Neural cell (in vitro differentiated cells): ENCODE results near the gene RECQL.

Experiments used
- CTCF ChIP-seq: fragments of 450-650 bp; IDR thresholded peaks from 2 replicates; pipeline ENCODE4 v1.5.1; 2014; ENCODE audit warnings: antibody characterized with exemption, mild to moderate bottlenecking, moderate library complexity; ENCODE audit not compliant: poor library complexity, severe bottlenecking
- EZH2 ChIP-seq: fragments of 200-600, 300-800 bp; shearing (Covaris generic), sonication (generic); IDR thresholded peaks from 2 replicates; pipeline ENCODE4 v1.6.1; 2014; ENCODE audit warnings: antibody characterized with exemption, low read length, borderline replicate concordance, mild to moderate bottlenecking; ENCODE audit not compliant: insufficient read depth, poor library complexity, severe bottlenecking

GRCh38 chr12:21475552-21475951 lies 25.9 kb downstream of the RECQL start:
- TF ChIP-seq CTCF (no peak), EZH2 (no peak)
